K562 (cell line): ENCODE measurements around the gene PHACTR2. TPM values are rescaled to one million over a fixed set of nuclear protein-coding genes. Genes with fewer than 3 reads are reported as not detected.

Experiments
- ARID4B ChIP-seq: sonication (generic); formaldehyde crosslinking; IDR thresholded peaks from 2 replicates; pipeline ENCODE4 v1.8.0; 2022; ENCODE audit warnings: mild to moderate bottlenecking, missing genetic modification reagents
- BACH1 ChIP-seq: fragments of 200-800 bp; sonication (Bioruptor generic); IDR thresholded peaks from 2 replicates; pipeline ENCODE4 v1.6.1; 2016; ENCODE audit warnings: missing genetic modification characterization, missing compliant biosample characterization
- BRD9 ChIP-seq: fragments of 450-650 bp; IDR thresholded peaks from 2 replicates; pipeline ENCODE4 v1.6.1; 2018; ENCODE audit warnings: low read depth; ENCODE audit not compliant: partially characterized antibody
- CBFA2T2 ChIP-seq: fragments of 450-650 bp; conservative IDR thresholded peaks from 2 replicates; pipeline ENCODE4 v1.6.1; 2017; ENCODE audit warnings: mild to moderate bottlenecking
- CBX1 ChIP-seq: sonication (generic); IDR thresholded peaks from 2 replicates; pipeline ENCODE4 v1.6.1; 2016; ENCODE audit warnings: antibody characterized with exemption, low read depth, mild to moderate bottlenecking
- E2F5 ChIP-seq: sonication (generic); formaldehyde crosslinking; IDR thresholded peaks from 2 replicates; pipeline ENCODE4 v1.8.0; 2022; ENCODE audit warnings: mild to moderate bottlenecking, missing genetic modification reagents
- FOXK1 ChIP-seq: sonication (generic); formaldehyde crosslinking; IDR thresholded peaks from 2 replicates; pipeline ENCODE4 v1.8.0; 2022; ENCODE audit warnings: missing genetic modification reagents, mild to moderate bottlenecking, borderline replicate concordance
- JUN ChIP-seq, 2 experiments: sonication (generic) in 1 of 2; formaldehyde crosslinking in 1 of 2; IDR thresholded peaks; 2 replicates each; pipeline versions ENCODE4 v1.6.1 to v1.8.0; 2012 to 2022; ENCODE audit warnings: borderline replicate concordance in 2 of 2, mild to moderate bottlenecking in 2 of 2, improper control_type of control experiment in 1 of 2, low read depth in 1 of 2, low read length in 1 of 2, missing genetic modification reagents in 1 of 2
- KAT7 ChIP-seq: sonication (generic); formaldehyde crosslinking; IDR thresholded peaks from 2 replicates; pipeline ENCODE4 v1.8.0; 2022; ENCODE audit warnings: missing genetic modification reagents, mild to moderate bottlenecking, borderline replicate concordance
- MYC ChIP-seq, 2 experiments: fragments of 250-450 bp in 1 of 2; sonication (Bioruptor Pico) in 1 of 2; IDR thresholded peaks; 2 replicates each; pipeline versions ENCODE4 v1.5.1 to v1.6.1; 2012 to 2021; ENCODE audit warnings: low read depth in 2 of 2, borderline replicate concordance in 1 of 2, improper control_type of control experiment in 1 of 2, low read length in 1 of 2, mild to moderate bottlenecking in 1 of 2, moderate library complexity in 1 of 2
- NRF1 ChIP-seq, 2 experiments: fragments of 450-650 bp; IDR thresholded peaks in 1 of 2; conservative IDR thresholded peaks in 1 of 2; 2 replicates each; pipeline ENCODE4 v1.6.1; 2014; ENCODE audit warnings: mild to moderate bottlenecking in 2 of 2
- PML ChIP-seq: IDR thresholded peaks from 2 replicates; pipeline ENCODE4 v1.6.1; 2012; ENCODE audit warnings: low read length, inconsistent platforms
- PTBP1 ChIP-seq: fragments of 200-400 bp; formaldehyde crosslinking; IDR thresholded peaks from 2 replicates; pipeline ENCODE4 v1.6.1; 2017; ENCODE audit warnings: low read depth, low read length
- PTRF ChIP-seq: fragments of 450-650 bp; IDR thresholded peaks from 2 replicates; pipeline ENCODE4 v1.6.1; 2016; ENCODE audit warnings: mild to moderate bottlenecking, missing genetic modification characterization, missing compliant biosample characterization
- RUNX1 ChIP-seq: sonication (generic); IDR thresholded peaks from 2 replicates; pipeline ENCODE4 v1.6.1; 2016; ENCODE audit warnings: antibody characterized with exemption, low read depth
- ZNF12 ChIP-seq: sonication (generic); formaldehyde crosslinking; IDR thresholded peaks from 2 replicates; pipeline ENCODE4 v1.4.0; 2020; ENCODE audit warnings: mild to moderate bottlenecking, missing genetic modification reagents
- ZNF561 ChIP-seq: fragments of 450-650 bp; formaldehyde crosslinking; conservative IDR thresholded peaks from 2 replicates; pipeline ENCODE4 v1.4.0; 2020; ENCODE audit warnings: mild to moderate bottlenecking, moderate library complexity
- polyA plus RNA-seq, 8 experiments: library from polyadenylated mRNA; depleted of rRNA in 4 of 8; stranded (reverse) in 5 of 8; unstranded in 3 of 8; fragments of >200 nt; fragmentation: Nextera tagmentation in 2 of 8; fragmentation: Illumina TruSeq in 1 of 8; extraction: Ambion mirVana in 2 of 8; extraction: Trizol in 1 of 8; gene quantifications; 2 replicates each; pipeline versions ENCODE4 v1.2.1 to v1.2.3, GENCODE V29; 2011 to 2014; ENCODE audit warnings: inconsistent platforms in 1 of 8, missing spikeins in 1 of 8
- total RNA-seq, 7 experiments: library from RNA; depleted of rRNA in 6 of 7; stranded (reverse); fragments of >200 nt in 6 of 7; fragmentation: Illumina TruSeq in 2 of 7; extraction: Trizol in 2 of 7; gene quantifications; 2 replicates each; pipeline versions ENCODE4 v1.2.1 to v1.2.3, GENCODE V29; 2011 to 2021; ENCODE audit warnings: low replicate concordance in 1 of 7
- TF ChIP-seq, protein P1 (sequence below): sonication (generic); formaldehyde crosslinking; IDR thresholded peaks from 2 replicates; pipeline ENCODE4 v1.8.1; 2022; ENCODE audit warnings: missing genetic modification reagents
- TF ChIP-seq, protein P2 (sequence below): sonication (generic); IDR thresholded peaks from 2 replicates; pipeline ENCODE4 v1.6.1; 2016

PHACTR2 gene
- total and polyA plus RNA-seq, 9 of the 15 experiments (the other 6 are each of a cell fraction or from before 2014, with no cell fraction given): 5.3 to 52.5 (median 22.9) TPM

DNA sequence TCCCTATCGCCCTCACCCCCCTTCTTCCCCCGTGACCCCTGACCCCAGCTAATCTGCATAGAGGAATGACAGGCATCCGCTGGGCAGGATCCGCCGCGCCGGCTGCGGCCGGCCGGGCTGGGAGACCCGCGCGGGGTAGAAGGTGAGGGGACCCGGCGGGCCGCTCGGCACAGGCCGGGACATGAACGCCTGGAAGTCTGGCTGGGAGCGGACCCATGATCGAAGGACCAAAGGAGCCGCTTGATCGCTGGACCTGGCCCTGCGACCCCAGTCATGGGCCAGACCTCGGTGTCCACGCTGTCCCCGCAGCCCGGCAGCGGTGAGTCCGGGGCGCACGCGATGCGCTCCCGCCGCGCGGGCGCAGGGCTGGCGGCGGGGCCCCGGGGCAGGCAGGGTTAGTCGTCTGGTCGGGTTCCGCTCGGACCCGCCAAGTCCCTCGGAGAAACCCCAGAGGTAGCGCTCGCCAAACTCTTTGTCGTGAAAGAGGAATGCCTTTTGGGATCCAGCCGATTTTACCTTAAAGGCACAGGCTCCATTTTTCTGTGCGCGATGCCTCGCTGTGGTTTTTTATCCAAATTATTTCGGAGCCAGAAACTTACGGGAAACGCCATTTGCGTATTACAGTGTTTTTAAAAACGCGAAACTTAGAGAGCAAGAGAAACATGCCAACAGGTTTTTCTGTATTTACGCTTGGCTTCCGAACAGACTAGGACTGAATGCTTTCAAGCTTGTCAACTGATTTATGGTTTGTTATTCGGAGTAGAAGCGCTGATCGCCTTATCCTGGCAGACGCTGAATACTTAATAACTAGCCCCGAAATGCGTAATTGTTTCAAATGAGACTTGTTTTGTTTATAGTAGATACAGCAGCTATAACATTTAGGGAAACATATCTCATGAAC, at the start of gene PHACTR2 (continued):
- peak; percentile 75; the same call in 1 of the 2 replicates for TF ChIP-seq MYC (IDR thresholded peaks at IDR 0.05; ENCODE audit: low read depth, low read length)
- TF ChIP-seq MYC (CRISPR knock-in tag; IDR thresholded peaks at IDR 0.05; ENCODE audit: borderline replicate concordance, low read depth): no peak
- TF ChIP-seq BRD9: no peak
- TF ChIP-seq CBX1: peak; percentile 78
- no peak for TF ChIP-seq E2F5
- no peak for TF ChIP-seq JUN (IDR thresholded peaks at IDR 0.05; ENCODE audit: borderline replicate concordance, low read depth, low read length)
- no peak for TF ChIP-seq JUN (CRISPR knock-in tag; IDR thresholded peaks at IDR 0.05; ENCODE audit: borderline replicate concordance)
- TF ChIP-seq, protein P1, sequence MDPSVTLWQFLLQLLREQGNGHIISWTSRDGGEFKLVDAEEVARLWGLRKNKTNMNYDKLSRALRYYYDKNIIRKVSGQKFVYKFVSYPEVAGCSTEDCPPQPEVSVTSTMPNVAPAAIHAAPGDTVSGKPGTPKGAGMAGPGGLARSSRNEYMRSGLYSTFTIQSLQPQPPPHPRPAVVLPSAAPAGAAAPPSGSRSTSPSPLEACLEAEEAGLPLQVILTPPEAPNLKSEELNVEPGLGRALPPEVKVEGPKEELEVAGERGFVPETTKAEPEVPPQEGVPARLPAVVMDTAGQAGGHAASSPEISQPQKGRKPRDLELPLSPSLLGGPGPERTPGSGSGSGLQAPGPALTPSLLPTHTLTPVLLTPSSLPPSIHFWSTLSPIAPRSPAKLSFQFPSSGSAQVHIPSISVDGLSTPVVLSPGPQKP (CRISPR knock-in tag): no peak
- peak; percentile 74 to 76 for TF ChIP-seq NRF1 (conservative IDR thresholded peaks at IDR 0.05 in 1 of 2, IDR thresholded peaks at IDR 0.05 in 1 of 2)
- TF ChIP-seq FOXK1 (CRISPR knock-in tag): no peak
- no peak for TF ChIP-seq ZNF561 (CRISPR knock-in tag)
- TF ChIP-seq, protein P2, sequence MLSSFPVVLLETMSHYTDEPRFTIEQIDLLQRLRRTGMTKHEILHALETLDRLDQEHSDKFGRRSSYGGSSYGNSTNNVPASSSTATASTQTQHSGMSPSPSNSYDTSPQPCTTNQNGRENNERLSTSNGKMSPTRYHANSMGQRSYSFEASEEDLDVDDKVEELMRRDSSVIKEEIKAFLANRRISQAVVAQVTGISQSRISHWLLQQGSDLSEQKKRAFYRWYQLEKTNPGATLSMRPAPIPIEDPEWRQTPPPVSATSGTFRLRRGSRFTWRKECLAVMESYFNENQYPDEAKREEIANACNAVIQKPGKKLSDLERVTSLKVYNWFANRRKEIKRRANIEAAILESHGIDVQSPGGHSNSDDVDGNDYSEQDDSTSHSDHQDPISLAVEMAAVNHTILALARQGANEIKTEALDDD: 0 out of 2 replicates have a peak, but pooled peaks have one; percentile 38
- no peak for TF ChIP-seq CBFA2T2
- TF ChIP-seq RUNX1: 0 out of 2 replicates have a peak, but pooled peaks have one; percentile 70
- peak; percentile 71; the same call in 1 of the 2 replicates for TF ChIP-seq KAT7
- TF ChIP-seq PTBP1: no peak
- TF ChIP-seq ZNF12 (CRISPR knock-in tag): peak; percentile 50; the same call in 1 of the 2 replicates
- TF ChIP-seq PTRF: no peak
- TF ChIP-seq BACH1 (tag): no peak
- TF ChIP-seq ARID4B: peak; percentile 84; the same call in 1 of the 2 replicates
- peak; percentile 67; the same call in 1 of the 2 replicates for TF ChIP-seq PML
